OCI-LY1 (cell line): ENCODE measurements around the gene FBXO11.

Experiments used
- H2AFZ ChIP-seq: fragments of 200-600 bp; sonication (generic), shearing (Covaris generic); 2 replicates; pipeline ENCODE4 v1.6.0; 2014; ENCODE audit warnings: antibody characterized with exemption, mild to moderate bottlenecking, low read length
- H3F3A ChIP-seq: fragments of 200-600 bp; sonication (generic), shearing (Covaris generic); 2 replicates; pipeline ENCODE4 v1.6.0; 2014; ENCODE audit warnings: mild to moderate bottlenecking, antibody characterized with exemption, low read length, moderate library complexity; ENCODE audit not compliant: insufficient read depth
- H3K27ac ChIP-seq: fragments of 200-600 bp; sonication (generic); 2 replicates; pipeline ENCODE4 v1.5.1; 2014; ENCODE audit warnings: low read length, mixed run types, mild to moderate bottlenecking, low read depth; ENCODE audit not compliant: poor library complexity, severe bottlenecking
- H3K27me3 ChIP-seq: fragments of 200-600 bp; sonication (generic); 2 replicates; pipeline ENCODE4 v1.6.0; 2014; ENCODE audit warnings: antibody characterized with exemption, mild to moderate bottlenecking, low read length, moderate library complexity; ENCODE audit not compliant: insufficient read depth
- H3K36me3 ChIP-seq: fragments of 200-600 bp; sonication (generic); 2 replicates; pipeline ENCODE4 v1.6.1; 2014; ENCODE audit warnings: mild to moderate bottlenecking, antibody characterized with exemption, low read length, moderate library complexity, mixed read lengths; ENCODE audit not compliant: insufficient read depth
- H3K4me1 ChIP-seq: fragments of 200-600 bp; sonication (generic); 2 replicates; pipeline ENCODE4 v1.5.1; 2014; ENCODE audit warnings: mild to moderate bottlenecking, low read length, moderate library complexity; ENCODE audit not compliant: insufficient read depth, severe bottlenecking
- H3K4me2 ChIP-seq: fragments of 200-600 bp; sonication (generic), shearing (Covaris generic); 2 replicates; pipeline ENCODE4 v1.6.1; 2014; ENCODE audit warnings: low read length
- H3K4me3 ChIP-seq: fragments of 200-600 bp; sonication (generic); 2 replicates; pipeline ENCODE4 v1.5.1; 2014; ENCODE audit warnings: low read length, low read depth, mild to moderate bottlenecking, mixed read lengths; ENCODE audit not compliant: poor library complexity, severe bottlenecking
- H3K79me2 ChIP-seq: fragments of 200-600 bp; shearing (Covaris generic); 2 replicates; pipeline ENCODE4 v1.6.1; 2016; ENCODE audit warnings: mixed run types, low read length, mixed read lengths; ENCODE audit not compliant: insufficient read depth
- H3K9ac ChIP-seq: fragments of 200-600 bp; sonication (generic), shearing (Covaris generic); 2 replicates; pipeline ENCODE4 v1.6.1; 2014; ENCODE audit warnings: mild to moderate bottlenecking, low read length, mixed read lengths
- H3K9me2 ChIP-seq: fragments of 200-600 bp; sonication (generic), shearing (Covaris generic); 2 replicates; pipeline ENCODE4 v1.6.1; 2014; ENCODE audit warnings: low read depth, mild to moderate bottlenecking, low read length, mixed read lengths
- H3K9me3 ChIP-seq: fragments of 200-600 bp; shearing (Covaris generic); 2 replicates; pipeline ENCODE4 v1.6.1; 2014; ENCODE audit warnings: low read length, mixed read lengths
- H4K20me1 ChIP-seq: fragments of 200-600 bp; sonication (generic), shearing (Covaris generic); 2 replicates; pipeline ENCODE4 v1.6.0; 2016; ENCODE audit warnings: mild to moderate bottlenecking, low read length; ENCODE audit not compliant: insufficient read depth
- EZH2 ChIP-seq: fragments of 200-600 bp; sonication (generic), shearing (Covaris generic); IDR thresholded peaks from 2 replicates; pipeline ENCODE4 v1.8.0; 2017; ENCODE audit warnings: borderline replicate concordance, mixed run types, mild to moderate bottlenecking, antibody characterized with exemption, low read length, moderate library complexity, mixed read lengths
- TF ChIP-seq, protein P1 (sequence below): fragments of 200-600 bp; sonication (generic), shearing (Covaris generic); IDR thresholded peaks from 2 replicates; pipeline ENCODE4 v1.5.1; 2017; ENCODE audit warnings: mild to moderate bottlenecking, antibody characterized with exemption, low read length, moderate library complexity, mixed read lengths

The FBXO11 gene

DNA sequence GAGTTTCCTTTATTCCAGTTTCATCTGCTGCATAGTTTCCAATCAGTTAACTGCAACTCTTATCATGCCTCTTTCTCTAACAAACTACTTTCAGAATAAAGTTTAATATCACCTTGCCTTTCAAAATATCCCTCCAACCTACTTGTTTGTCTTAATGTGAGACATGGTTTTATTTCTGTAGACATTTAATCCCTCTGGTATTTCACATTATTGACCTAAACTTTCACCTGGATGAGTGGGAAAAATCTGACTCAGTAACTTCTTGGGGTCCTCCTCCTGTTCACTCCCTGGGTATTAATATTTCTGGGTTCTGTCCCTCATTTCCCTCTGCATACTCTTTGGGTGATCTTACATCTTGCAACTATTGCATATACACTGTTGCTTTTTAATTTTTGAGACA, 95.4 kb downstream of the FBXO11 start:
- H3K9me2 ChIP-seq: no peaks in the 10 kb centered on the region
- H3K27ac ChIP-seq: no peak overlapping the region
- no peaks in the 10 kb centered on the region for H4K20me1 ChIP-seq
- H3K36me3 ChIP-seq: peaks cover 90% of the 10 kb centered on the region
- TF ChIP-seq EZH2: no peak
- TF ChIP-seq, protein P1, sequence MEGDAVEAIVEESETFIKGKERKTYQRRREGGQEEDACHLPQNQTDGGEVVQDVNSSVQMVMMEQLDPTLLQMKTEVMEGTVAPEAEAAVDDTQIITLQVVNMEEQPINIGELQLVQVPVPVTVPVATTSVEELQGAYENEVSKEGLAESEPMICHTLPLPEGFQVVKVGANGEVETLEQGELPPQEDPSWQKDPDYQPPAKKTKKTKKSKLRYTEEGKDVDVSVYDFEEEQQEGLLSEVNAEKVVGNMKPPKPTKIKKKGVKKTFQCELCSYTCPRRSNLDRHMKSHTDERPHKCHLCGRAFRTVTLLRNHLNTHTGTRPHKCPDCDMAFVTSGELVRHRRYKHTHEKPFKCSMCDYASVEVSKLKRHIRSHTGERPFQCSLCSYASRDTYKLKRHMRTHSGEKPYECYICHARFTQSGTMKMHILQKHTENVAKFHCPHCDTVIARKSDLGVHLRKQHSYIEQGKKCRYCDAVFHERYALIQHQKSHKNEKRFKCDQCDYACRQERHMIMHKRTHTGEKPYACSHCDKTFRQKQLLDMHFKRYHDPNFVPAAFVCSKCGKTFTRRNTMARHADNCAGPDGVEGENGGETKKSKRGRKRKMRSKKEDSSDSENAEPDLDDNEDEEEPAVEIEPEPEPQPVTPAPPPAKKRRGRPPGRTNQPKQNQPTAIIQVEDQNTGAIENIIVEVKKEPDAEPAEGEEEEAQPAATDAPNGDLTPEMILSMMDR: no peak
- H3K27me3 ChIP-seq: no peaks in the 10 kb centered on the region
- no peaks in the 10 kb centered on the region for H3K79me2 ChIP-seq
- no peaks in the 10 kb centered on the region for H3K4me1 ChIP-seq
- no peak overlapping the region for H3K9ac ChIP-seq
- no peak overlapping the region for H3K4me3 ChIP-seq
- H3K4me2 ChIP-seq: no peak overlapping the region
- no peak overlapping the region for H2AFZ ChIP-seq
- H3K9me3 ChIP-seq: no peaks in the 10 kb centered on the region
- H3F3A ChIP-seq: peaks cover 13% of the 10 kb centered on the region

DNA sequence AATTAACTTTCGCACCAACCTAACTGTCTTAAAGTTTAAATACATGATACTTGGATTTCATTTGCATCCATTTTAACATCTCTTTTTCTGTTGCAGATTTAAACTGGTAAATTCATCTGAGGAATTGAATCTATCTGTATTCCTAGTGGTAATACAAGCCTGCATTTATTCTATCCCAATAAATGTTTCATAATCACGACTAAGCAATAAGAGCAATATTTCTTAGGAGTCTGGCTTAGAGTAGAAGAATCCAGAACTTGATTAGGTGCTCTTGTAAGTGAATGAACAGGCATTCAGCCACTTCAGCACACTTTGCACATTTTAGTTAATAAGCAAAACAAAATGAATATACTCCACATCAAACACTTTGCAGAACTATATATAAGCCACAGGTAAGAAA, 96.4 kb downstream of the FBXO11 start:
- H3K9ac ChIP-seq: no peak overlapping the region
- no peaks in the 10 kb centered on the region for H3K4me1 ChIP-seq
- no peak overlapping the region for H3K27ac ChIP-seq
- H3K79me2 ChIP-seq: no peaks in the 10 kb centered on the region
- H4K20me1 ChIP-seq: no peaks in the 10 kb centered on the region
- TF ChIP-seq EZH2: no peak
- TF ChIP-seq, protein P1: no peak
- H3F3A ChIP-seq: peaks cover 13% of the 10 kb centered on the region
- H3K27me3 ChIP-seq: no peaks in the 10 kb centered on the region
- no peaks in the 10 kb centered on the region for H3K9me2 ChIP-seq
- no peak overlapping the region for H3K4me2 ChIP-seq
- no peak overlapping the region for H3K4me3 ChIP-seq
- no peaks in the 10 kb centered on the region for H3K9me3 ChIP-seq
- H3K36me3 ChIP-seq: peaks cover 90% of the 10 kb centered on the region
- H2AFZ ChIP-seq: no peak overlapping the region

DNA sequence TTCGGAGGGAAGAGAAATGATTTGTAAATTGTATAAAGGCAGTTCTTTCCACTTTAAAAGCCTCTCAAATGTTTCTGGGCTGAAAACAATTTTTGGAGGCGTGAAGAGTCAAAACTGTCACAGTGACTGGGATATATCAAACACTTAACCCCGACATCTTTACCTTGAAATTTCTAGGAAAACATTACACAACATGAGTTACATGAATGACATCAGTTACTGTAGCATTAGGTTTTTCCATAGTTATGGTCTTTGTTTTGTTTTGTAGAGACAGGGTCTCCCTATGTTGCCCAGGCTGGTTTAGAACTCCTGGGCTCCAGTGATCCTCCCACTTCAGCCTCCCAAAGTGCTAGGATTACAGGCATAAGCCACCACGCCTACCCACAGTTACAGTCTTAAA, 97.7 kb downstream of the FBXO11 start:
- peaks cover under 1% of the 10 kb centered on the region; the same call in 1 of the 2 replicates for H3K9me3 ChIP-seq
- peaks cover 94% of the 10 kb centered on the region for H3K36me3 ChIP-seq
- H3F3A ChIP-seq: peaks cover 13% of the 10 kb centered on the region
- no peaks in the 10 kb centered on the region for H4K20me1 ChIP-seq
- H3K4me1 ChIP-seq: no peaks in the 10 kb centered on the region
- TF ChIP-seq, protein P1: no peak
- TF ChIP-seq EZH2: no peak
- H3K4me3 ChIP-seq: no peak overlapping the region
- no peaks in the 10 kb centered on the region for H3K9me2 ChIP-seq
- no peak overlapping the region for H3K27ac ChIP-seq
- no peak overlapping the region for H3K4me2 ChIP-seq
- H2AFZ ChIP-seq: no peak overlapping the region
- H3K9ac ChIP-seq: no peak overlapping the region
- no peaks in the 10 kb centered on the region for H3K79me2 ChIP-seq
- H3K27me3 ChIP-seq: no peaks in the 10 kb centered on the region
